Measurements from ENCODE around the gene TMEM63B. TPM values are rescaled to one million over a fixed set of nuclear protein-coding genes. Genes with fewer than 3 reads are reported as not detected.

TMEM63B gene
- total and polyA plus RNA-seq, 2 of the 8 experiments (the other 6 are each of a cell fraction or from before 2014, with no cell fraction given): 61.1 to 96.8 TPM

DNA sequence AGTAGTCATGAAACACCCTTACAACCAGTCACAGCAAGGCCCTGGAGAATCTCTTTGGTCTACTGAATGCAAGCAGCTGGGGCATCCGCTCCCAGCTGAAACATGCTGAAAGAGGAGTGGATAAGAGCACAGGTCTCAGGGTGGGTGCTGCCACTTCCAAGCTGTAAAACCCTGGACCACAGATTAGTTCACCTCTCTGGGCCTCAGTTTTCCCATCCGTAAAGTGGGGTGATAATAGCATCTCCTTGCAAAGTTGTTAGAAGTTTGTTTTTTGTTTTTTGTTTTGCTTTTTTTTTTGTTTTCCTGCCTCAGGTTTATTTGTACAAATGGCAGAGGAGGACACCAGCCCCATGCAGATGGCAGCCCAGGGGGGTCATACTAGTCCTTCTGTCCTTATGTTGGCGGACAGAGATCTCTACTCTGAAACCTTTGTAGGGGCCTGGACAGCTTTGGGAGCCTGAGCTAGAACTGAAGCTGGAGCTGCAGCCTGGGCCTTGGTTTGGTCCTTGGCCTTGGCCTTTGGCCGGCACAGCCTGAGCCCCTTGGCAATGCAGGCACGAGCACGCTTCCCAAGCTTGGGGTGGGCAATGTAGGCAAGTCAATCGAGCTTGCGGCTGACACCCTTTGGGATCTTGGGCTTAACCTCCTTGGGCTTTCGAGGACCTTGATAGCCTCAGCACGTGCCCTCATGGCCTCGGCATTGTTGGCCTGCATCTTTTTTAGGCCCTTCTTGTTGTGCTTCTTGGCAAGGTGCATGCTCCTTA lies 38.3 kb upstream of the TMEM63B start (continued):
- TF ChIP-seq CBX5 (IDR thresholded peaks at IDR 0.05; ENCODE audit: low read depth, low read length): no peak
- no peak for TF ChIP-seq SP1 (IDR thresholded peaks at IDR 0.05; ENCODE audit: low read depth, low read length)

Measured in H1 (cell line).